HepG2 (cell line): ENCODE data around the gene NKD1. TPM values are rescaled to one million over a fixed set of nuclear protein-coding genes. Genes with fewer than 3 reads are reported as not detected.

Experiments
- ARID5B ChIP-seq: IDR thresholded peaks from 2 replicates; pipeline ENCODE4 v1.4.0; 2020; ENCODE audit warnings: mild to moderate bottlenecking, missing genetic modification reagents
- FOSL2 ChIP-seq: sonication (generic); formaldehyde crosslinking; IDR thresholded peaks from 2 replicates; pipeline ENCODE4 v1.4.0; 2020; ENCODE audit warnings: missing genetic modification reagents
- HOXA7 ChIP-seq: sonication (generic); formaldehyde crosslinking; IDR thresholded peaks from 2 replicates; pipeline ENCODE4 v1.8.1; 2022; ENCODE audit warnings: mild to moderate bottlenecking, missing genetic modification reagents, moderate library complexity
- JDP2 ChIP-seq: sonication (generic); formaldehyde crosslinking; IDR thresholded peaks from 2 replicates; pipeline ENCODE4 v1.8.1; 2022; ENCODE audit warnings: missing genetic modification reagents, borderline replicate concordance
- JUN ChIP-seq: sonication (generic); formaldehyde crosslinking; IDR thresholded peaks from 2 replicates; pipeline ENCODE4 v1.4.0; 2020; ENCODE audit warnings: mild to moderate bottlenecking, missing genetic modification reagents
- KAT2B ChIP-seq: fragments of 150-350 bp; IDR thresholded peaks from 2 replicates; pipeline ENCODE4 v1.6.1; 2014; ENCODE audit warnings: low read depth, low read length, borderline replicate concordance
- KMT2B ChIP-seq: IDR thresholded peaks from 2 replicates; pipeline ENCODE4 v1.6.1; 2016; ENCODE audit warnings: missing genetic modification reagents, missing compliant biosample characterization
- MAFF ChIP-seq: IDR thresholded peaks from 2 replicates; pipeline ENCODE4 v1.6.1; 2011; ENCODE audit warnings: low read depth, low read length, improper control_type of control experiment
- MLX ChIP-seq: IDR thresholded peaks from 2 replicates; pipeline ENCODE4 v1.6.1; 2016
- MTA1 ChIP-seq: sonication (generic); formaldehyde crosslinking; IDR thresholded peaks from 2 replicates; pipeline ENCODE4 v1.4.0; 2020; ENCODE audit warnings: missing genetic modification reagents, mild to moderate bottlenecking, borderline replicate concordance
- MTF1 ChIP-seq: sonication (generic); formaldehyde crosslinking; IDR thresholded peaks from 2 replicates; pipeline ENCODE4 v1.5.0; 2020; ENCODE audit warnings: missing genetic modification reagents
- PPARG ChIP-seq: conservative IDR thresholded peaks from 2 replicates; pipeline ENCODE4 v1.6.1; 2016; ENCODE audit warnings: missing biosample characterization, missing genetic modification reagents
- RAD21 ChIP-seq: fragments of 450-650 bp; formaldehyde crosslinking; IDR thresholded peaks from 2 replicates; pipeline ENCODE4 v1.5.0; 2020; ENCODE audit warnings: mild to moderate bottlenecking
- SKI ChIP-seq: fragments of 450-650 bp; IDR thresholded peaks from one replicate; pipeline ENCODE4 v1.6.1; 2018; ENCODE audit warnings: mild to moderate bottlenecking; ENCODE audit not compliant: partially characterized antibody
- TGIF2 ChIP-seq: IDR thresholded peaks from 2 replicates; pipeline ENCODE4 v1.6.1; 2016; ENCODE audit warnings: control low read depth, missing compliant biosample characterization
- THYN1 ChIP-seq: sonication (generic); formaldehyde crosslinking; IDR thresholded peaks from 2 replicates; pipeline ENCODE4 v1.8.1; 2023; ENCODE audit warnings: low read depth, mild to moderate bottlenecking, moderate library complexity, missing genetic modification reagents, borderline replicate concordance
- ZMYM2 ChIP-seq: sonication (generic); formaldehyde crosslinking; IDR thresholded peaks from 2 replicates; pipeline ENCODE4 v1.8.0; 2022; ENCODE audit warnings: mild to moderate bottlenecking, missing genetic modification reagents
- ZNF253 ChIP-seq: sonication (generic); formaldehyde crosslinking; IDR thresholded peaks from 2 replicates; pipeline ENCODE4 v1.8.0; 2022; ENCODE audit warnings: mild to moderate bottlenecking, missing genetic modification reagents, borderline replicate concordance
- ZNF414 ChIP-seq: sonication (generic); formaldehyde crosslinking; IDR thresholded peaks from 2 replicates; pipeline ENCODE4 v1.5.0; 2020; ENCODE audit warnings: missing genetic modification reagents
- ZNF432 ChIP-seq: sonication (generic); formaldehyde crosslinking; IDR thresholded peaks from 2 replicates; pipeline ENCODE4 v1.5.0; 2020; ENCODE audit warnings: missing genetic modification reagents, mild to moderate bottlenecking, borderline replicate concordance
- ZNF639 ChIP-seq: conservative IDR thresholded peaks from 2 replicates; pipeline ENCODE4 v1.6.1; 2018; ENCODE audit warnings: missing genetic modification reagents
- ZNF652 ChIP-seq: IDR thresholded peaks from 2 replicates; pipeline ENCODE4 v1.6.1; 2016; ENCODE audit warnings: low read depth, borderline replicate concordance
- ZNF75D ChIP-seq: sonication (generic); formaldehyde crosslinking; IDR thresholded peaks from 2 replicates; pipeline ENCODE4 v1.8.1; 2023; ENCODE audit warnings: missing genetic modification reagents, mild to moderate bottlenecking, borderline replicate concordance
- ZNF773 ChIP-seq: sonication (generic); formaldehyde crosslinking; IDR thresholded peaks from 2 replicates; pipeline ENCODE4 v1.4.0; 2020; ENCODE audit warnings: missing genetic modification reagents, borderline replicate concordance
- ZSCAN12 ChIP-seq: sonication (generic); formaldehyde crosslinking; IDR thresholded peaks from 2 replicates; pipeline ENCODE4 v1.9.0; 2021; ENCODE audit warnings: mild to moderate bottlenecking, missing genetic modification reagents
- polyA plus RNA-seq, 8 experiments: library from polyadenylated mRNA; depleted of rRNA in 3 of 8; stranded (reverse) in 7 of 8; unstranded in 1 of 8; fragments of >200 nt; fragmentation: Illumina TruSeq in 4 of 8; extraction: Trizol in 4 of 8; gene quantifications; 2 replicates each; pipeline versions ENCODE4 v1.2.1 to v1.2.3, GENCODE V29; 2011 to 2016; ENCODE audit warnings: low read depth in 4 of 8, missing spikeins in 1 of 8, mixed read lengths in 1 of 8; ENCODE audit not compliant: insufficient read depth in 1 of 8
- total RNA-seq, 5 experiments: library from RNA; depleted of rRNA; stranded (reverse); fragments of >200 nt; fragmentation: Illumina TruSeq; extraction: Trizol; gene quantifications; 2 replicates each; pipeline ENCODE4 v1.2.3, GENCODE V29; 2016; ENCODE audit warnings: low read depth in 1 of 5

Gene NKD1
- total and polyA plus RNA-seq, 2 of the 13 experiments (the other 11 are each of a cell fraction or from before 2014, with no cell fraction given), result 70.4 to 121 TPM

- no peak for TF ChIP-seq JDP2 (CRISPR knock-in tag)
- TF ChIP-seq ZNF414 (CRISPR knock-in tag), result no peak
- TF ChIP-seq MTF1 (CRISPR knock-in tag), result no peak
- no peak for TF ChIP-seq ZNF253
- TF ChIP-seq ZNF75D (CRISPR knock-in tag), result no peak
- no peak for TF ChIP-seq MLX
- TF ChIP-seq ZNF639, result no peak
- no peak for TF ChIP-seq JUN (CRISPR knock-in tag)
- TF ChIP-seq SKI, result no peak
- no peak for TF ChIP-seq THYN1
- TF ChIP-seq MAFF, result no peak
- no peak for TF ChIP-seq KMT2B
- TF ChIP-seq HOXA7 (CRISPR knock-in tag), result no peak
- peak; percentile 70; the same call in 1 of the 2 replicates for TF ChIP-seq MTA1
- TF ChIP-seq ZNF432 (CRISPR knock-in tag), result no peak
- TF ChIP-seq ZSCAN12 (CRISPR knock-in tag), result no peak
- 0 out of 2 replicates have a peak, but pooled peaks have one; percentile 8 for TF ChIP-seq TGIF2 (CRISPR knock-in tag)
- no peak for TF ChIP-seq KAT2B
- no peak for TF ChIP-seq RAD21
- no peak; the same call in 1 of the 2 replicates for TF ChIP-seq ARID5B
- no peak for TF ChIP-seq ZMYM2 (CRISPR knock-in tag)
- TF ChIP-seq ZNF652, result no peak
- no peak for TF ChIP-seq FOSL2 (CRISPR knock-in tag)
- no peak for TF ChIP-seq ZNF773 (CRISPR knock-in tag)
- no peak for TF ChIP-seq PPARG (CRISPR knock-in tag)
Measured at GRCh38 chr16:50667497-50668367, 119.5 kb downstream of the NKD1 start (continued).
